Stimulated activated effector memory CD8-positive, alpha-beta T cell treated with anti-CD3 and anti-CD28 coated beads, Interleukin-12 subunit alpha, Interleukin-12 subunit beta, amount 100 ng/mL, for 72 hours (primary cell): ENCODE measurements around the gene PPP3R1.
"Not testable (repeated sequence)": the region's sequence is repeated elsewhere in the genome, so short reads cannot be mapped to it uniquely, and the experiment has no call there.

ENCODE experiments used
- ATAC-seq: fragments of 150-1000 bp; cut with Tn5 transposase; 2 replicates; pipeline ENCODE4 v1.10.0; 2021
- DNase-seq, 2 donors: peaks; one replicate each; pipeline ENCODE4 v3.0.0; 2021 to 2022; ENCODE audit warnings: low spot score in 2 of 2
- H3K27ac Mint-ChIP-seq: one replicate; pipeline ENCODE4 v1.8.0; 2022; ENCODE audit warnings: mild to moderate bottlenecking, mixed read lengths
- H3K36me3 Mint-ChIP-seq: one replicate; pipeline ENCODE4 v1.8.0; 2022; ENCODE audit warnings: mild to moderate bottlenecking, mixed read lengths
- H3K4me1 Mint-ChIP-seq: one replicate; pipeline ENCODE4 v1.8.0; 2022; ENCODE audit warnings: mixed read lengths
- H3K4me3 Mint-ChIP-seq: one replicate; pipeline ENCODE4 v1.8.0; 2022; ENCODE audit warnings: mild to moderate bottlenecking, mixed read lengths
- H3K9me3 Mint-ChIP-seq: one replicate; pipeline ENCODE4 v1.8.0; 2022; ENCODE audit warnings: mixed read lengths

PPP3R1 gene

GRCh38 chr2:68190991-68191731 is 61.2 kb downstream of the PPP3R1 start:
- DNase-seq (no peak), ATAC-seq (peak; percentile 97)
- Mint-ChIP-seq H3K4me1 (peaks cover 41% of the 10 kb centered on the region), H3K27ac (peak overlapping the region; percentile 23), H3K9me3 (no peaks in the 10 kb centered on the region), H3K36me3 (peaks cover 44% of the 10 kb centered on the region), H3K4me3 (no peak overlapping the region)

GRCh38 chr2:68189991-68190784 is 62.1 kb downstream of the PPP3R1 start:
- DNase-seq (no peak), ATAC-seq (no peak)
- Mint-ChIP-seq H3K4me1 (peaks cover 37% of the 10 kb centered on the region), H3K27ac (peak overlapping the region; percentile 23), H3K4me3 (no peak overlapping the region), H3K36me3 (peaks cover 44% of the 10 kb centered on the region), H3K9me3 (no peaks in the 10 kb centered on the region)

GRCh38 chr2:68188831-68189230 is 63.5 kb downstream of the PPP3R1 start:
- Mint-ChIP-seq H3K4me1 (peaks cover 34% of the 10 kb centered on the region), H3K4me3 (peak overlapping the region; percentile 30), H3K9me3 (no peaks in the 10 kb centered on the region), H3K27ac (no peak overlapping the region), H3K36me3 (peaks cover 54% of the 10 kb centered on the region)
- DNase-seq: no peak
- no peak for ATAC-seq

- Mint-ChIP-seq H3K9me3 (no peaks in the 10 kb centered on the region), H3K4me3 (no peak overlapping the region), H3K27ac (no peak overlapping the region), H3K36me3 (peaks cover 69% of the 10 kb centered on the region), H3K4me1 (peaks cover 28% of the 10 kb centered on the region)
- no peak for ATAC-seq
- DNase-seq: no peak
Observed at GRCh38 chr2:68187329-68187728, 65.0 kb downstream of the PPP3R1 start.

- Mint-ChIP-seq H3K4me3 (no peak overlapping the region), H3K4me1 (peaks cover 21% of the 10 kb centered on the region), H3K36me3 (peaks cover 86% of the 10 kb centered on the region), H3K9me3 (no peaks in the 10 kb centered on the region), H3K27ac (peak overlapping the region; percentile 41)
- peak; percentile 61 for ATAC-seq
- DNase-seq: peak; percentile 29 to 69
Observed at GRCh38 chr2:68185541-68186164, 66.7 kb downstream of the PPP3R1 start.

GRCh38 chr2:68182902-68183301 is 69.4 kb downstream of the PPP3R1 start:
- Mint-ChIP-seq H3K4me1 (peaks cover 23% of the 10 kb centered on the region), H3K36me3 (peaks cover 100% of the 10 kb centered on the region), H3K9me3 (no peaks in the 10 kb centered on the region), H3K4me3 (no peak overlapping the region), H3K27ac (no peak overlapping the region)
- no peak for ATAC-seq
- no peak for DNase-seq

GRCh38 chr2:68178954-68179627 is 73.2 kb downstream of the PPP3R1 start:
- H3K27ac Mint-ChIP-seq: peak overlapping the region; percentile 0
- H3K36me3 Mint-ChIP-seq: peaks cover 72% of the 10 kb centered on the region
- peaks cover 11% of the 10 kb centered on the region for H3K4me1 Mint-ChIP-seq
- no peaks in the 10 kb centered on the region for H3K9me3 Mint-ChIP-seq
- no peak overlapping the region for H3K4me3 Mint-ChIP-seq
- DNase-seq (no peak), ATAC-seq (no peak)

- Mint-ChIP-seq H3K9me3 (no peaks in the 10 kb centered on the region), H3K4me3 (no peak overlapping the region), H3K4me1 (peaks cover 11% of the 10 kb centered on the region), H3K27ac (peak overlapping the region; percentile 0), H3K36me3 (peaks cover 65% of the 10 kb centered on the region)
- DNase-seq (no peak), ATAC-seq (no peak)
Observed at GRCh38 chr2:68178432-68178831, 73.9 kb downstream of the PPP3R1 start.

GRCh38 chr2:68177541-68177940 is 74.8 kb downstream of the PPP3R1 start:
- no peak overlapping the region for H3K4me3 Mint-ChIP-seq
- DNase-seq (no peak), ATAC-seq (no peak)
- peak overlapping the region; percentile 0 for H3K27ac Mint-ChIP-seq
- peaks cover 57% of the 10 kb centered on the region for H3K36me3 Mint-ChIP-seq
- H3K4me1 Mint-ChIP-seq: peaks cover 5% of the 10 kb centered on the region
- H3K9me3 Mint-ChIP-seq: no peaks in the 10 kb centered on the region

GRCh38 chr2:68176657-68177056 is 75.7 kb downstream of the PPP3R1 start:
- H3K27ac Mint-ChIP-seq: peak overlapping the region; percentile 0
- no peak overlapping the region for H3K4me3 Mint-ChIP-seq
- ATAC-seq (no peak), DNase-seq (no peak)
- peaks cover 48% of the 10 kb centered on the region for H3K36me3 Mint-ChIP-seq
- no peaks in the 10 kb centered on the region for H3K9me3 Mint-ChIP-seq
- H3K4me1 Mint-ChIP-seq: peaks cover 5% of the 10 kb centered on the region

- ATAC-seq: not testable (repeated sequence)
- peaks cover 33% of the 10 kb centered on the region for H3K36me3 Mint-ChIP-seq
Observed at GRCh38 chr2:68175210-68175609, 77.1 kb downstream of the PPP3R1 start.

GRCh38 chr2:68172990-68173700 is 79.2 kb downstream of the PPP3R1 start:
- Mint-ChIP-seq H3K36me3 (peaks cover 18% of the 10 kb centered on the region), H3K4me1 (peaks cover under 1% of the 10 kb centered on the region), H3K9me3 (no peaks in the 10 kb centered on the region), H3K4me3 (no peak overlapping the region), H3K27ac (no peak overlapping the region)
- DNase-seq (no peak), ATAC-seq (no peak)

More at GRCh38 chr2:68175210-68175609, 77.1 kb downstream of the PPP3R1 start:
- not testable (repeated sequence) for H3K4me3 Mint-ChIP-seq, H3K27ac Mint-ChIP-seq, H3K4me1 Mint-ChIP-seq, DNase-seq, H3K9me3 Mint-ChIP-seq

- Mint-ChIP-seq H3K36me3 (peaks cover 18% of the 10 kb centered on the region), H3K9me3 (no peaks in the 10 kb centered on the region), H3K4me3 (no peak overlapping the region), H3K4me1 (no peaks in the 10 kb centered on the region), H3K27ac (no peak overlapping the region)
- no peak for DNase-seq
- ATAC-seq: no peak
Observed at GRCh38 chr2:68172521-68172920, 79.8 kb downstream of the PPP3R1 start.

GRCh38 chr2:68171684-68172083 is 80.6 kb downstream of the PPP3R1 start:
- ATAC-seq (no peak), DNase-seq (no peak)
- Mint-ChIP-seq H3K4me1 (no peaks in the 10 kb centered on the region), H3K36me3 (peaks cover 20% of the 10 kb centered on the region), H3K27ac (no peak overlapping the region), H3K9me3 (no peaks in the 10 kb centered on the region), H3K4me3 (no peak overlapping the region)
